NCI-H82 treated with DMSO at 0.1 percent for 48 hours (cell line): ENCODE measurements around the gene PPFIBP2.
"Not testable (repeated sequence)": the region's sequence is repeated elsewhere in the genome, so short reads cannot be mapped to it uniquely, and the experiment has no call there.

Experiments used
- DNase-seq: peaks from one replicate; lab custom pipeline; 2025; ENCODE audit not compliant: unreplicated experiment; lab: John Stamatoyannopoulos, UW

Gene PPFIBP2

DNA sequence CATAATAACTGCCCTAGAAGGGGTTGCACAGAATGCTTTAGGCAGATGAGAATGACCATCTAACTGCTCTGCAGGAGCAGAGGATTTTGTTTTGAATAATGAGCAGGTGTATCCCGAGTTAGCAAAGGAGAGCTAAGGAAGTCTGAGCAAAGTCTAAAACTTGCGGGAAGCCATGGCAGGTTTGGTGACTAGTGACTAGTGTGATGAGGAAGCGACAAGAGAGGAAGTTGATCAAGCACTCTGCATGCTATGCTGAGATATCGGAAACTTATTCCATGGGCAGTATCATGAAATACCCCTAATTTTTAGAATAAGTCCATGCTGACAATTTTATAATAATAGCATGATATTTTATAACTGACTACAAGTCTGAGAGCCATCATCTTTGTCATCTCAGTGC lies 15.6 kb upstream of the PPFIBP2 start:
- no peak for DNase-seq

DNA sequence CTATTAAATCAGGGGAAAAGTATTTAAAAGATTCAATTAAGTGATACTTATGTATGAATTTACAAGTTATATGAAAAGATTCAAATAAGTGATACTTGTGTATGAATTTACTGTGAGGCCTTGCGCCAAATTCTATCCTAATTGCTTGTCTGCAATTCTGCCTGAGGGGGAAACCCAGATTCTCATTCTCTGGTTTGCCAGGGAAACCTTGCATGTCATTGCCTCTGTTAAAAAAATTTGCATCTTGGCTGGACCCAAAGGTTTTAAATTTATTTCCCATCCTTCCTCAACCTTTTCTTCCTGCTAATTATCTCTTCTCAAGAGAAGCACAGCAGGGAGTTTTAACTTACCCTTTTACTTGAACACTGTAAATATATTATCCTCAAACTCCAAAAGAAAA lies 14.7 kb upstream of the PPFIBP2 start:
- no peak for DNase-seq

DNA sequence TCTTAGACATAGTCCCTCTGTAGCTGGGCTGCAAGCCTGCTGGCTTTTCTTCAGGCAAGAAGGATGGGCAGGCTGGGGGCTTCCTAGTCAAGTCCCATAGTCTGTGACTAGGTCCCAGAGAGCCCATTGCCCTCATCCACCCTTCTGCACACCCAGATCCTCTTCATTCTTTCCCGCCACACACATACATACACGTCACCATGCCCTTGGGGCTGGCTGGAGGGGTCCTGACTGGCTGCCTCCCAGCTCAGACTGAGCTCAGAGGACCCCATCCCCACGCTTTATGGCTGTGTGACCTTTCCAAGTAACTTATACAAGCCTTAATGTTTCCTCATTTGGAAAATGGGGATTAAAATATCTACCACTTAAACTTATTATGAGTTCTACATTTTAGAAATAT lies 13.5 kb upstream of the PPFIBP2 start:
- DNase-seq = no peak

DNA sequence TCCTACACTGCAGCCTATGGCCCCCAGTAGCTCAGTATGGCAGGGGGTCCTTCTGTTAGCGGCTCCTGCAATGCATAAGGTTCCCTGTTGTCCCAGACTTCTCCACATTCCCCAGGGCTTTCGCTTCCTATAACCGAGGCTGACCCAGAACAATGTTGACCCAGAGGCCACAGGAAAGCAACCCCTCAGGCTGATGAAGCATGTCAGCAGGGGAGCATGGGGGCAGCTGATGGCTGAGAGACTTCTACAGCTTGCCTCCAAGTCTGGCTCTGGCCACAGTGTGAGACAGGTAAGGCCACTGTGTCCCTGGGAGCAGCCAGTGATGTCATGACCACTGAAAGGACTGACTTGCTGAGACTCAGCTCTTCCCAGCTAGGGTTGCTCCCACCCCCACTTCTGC lies 12.5 kb upstream of the PPFIBP2 start:
- DNase-seq = no peak

DNA sequence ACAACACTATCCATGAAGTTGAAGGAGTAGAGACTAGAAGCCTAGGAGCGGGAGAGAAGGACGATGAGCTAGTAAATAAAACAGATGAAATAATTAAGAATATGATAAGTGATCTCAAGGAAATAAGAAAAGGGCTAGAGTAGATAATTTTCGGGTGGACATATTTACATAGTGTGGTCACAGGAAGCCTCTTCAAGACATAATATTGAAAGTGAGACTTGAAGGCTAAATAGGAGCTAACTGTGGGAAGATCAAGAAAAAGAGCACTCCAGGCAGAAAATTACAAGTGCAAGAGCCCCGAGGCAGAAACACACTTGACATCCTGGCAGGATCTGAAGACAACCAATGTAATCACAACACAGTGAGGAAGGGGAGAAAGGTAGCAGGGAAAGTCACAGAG lies 11.9 kb upstream of the PPFIBP2 start:
- DNase-seq = no peak

DNA sequence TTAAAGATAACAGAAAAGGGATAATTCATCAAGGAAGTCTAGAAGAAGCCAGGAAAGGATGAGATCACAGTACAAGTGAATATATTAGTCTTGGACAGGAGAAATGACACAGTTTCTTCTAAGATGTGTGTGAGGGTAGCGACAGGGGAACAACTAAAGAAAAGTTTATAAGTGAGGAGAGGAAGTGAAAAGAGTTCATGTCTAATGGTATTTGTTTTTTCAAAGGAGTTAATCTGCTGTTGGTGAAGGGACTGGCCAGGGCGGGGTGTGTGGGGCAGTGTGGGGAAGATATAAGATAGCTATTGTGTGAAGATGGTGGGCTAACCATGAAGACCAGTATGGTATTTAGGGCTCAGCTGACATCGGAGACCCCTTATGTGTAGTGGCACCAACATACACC lies 7.6 kb upstream of the PPFIBP2 start:
- DNase-seq = no peak

DNA sequence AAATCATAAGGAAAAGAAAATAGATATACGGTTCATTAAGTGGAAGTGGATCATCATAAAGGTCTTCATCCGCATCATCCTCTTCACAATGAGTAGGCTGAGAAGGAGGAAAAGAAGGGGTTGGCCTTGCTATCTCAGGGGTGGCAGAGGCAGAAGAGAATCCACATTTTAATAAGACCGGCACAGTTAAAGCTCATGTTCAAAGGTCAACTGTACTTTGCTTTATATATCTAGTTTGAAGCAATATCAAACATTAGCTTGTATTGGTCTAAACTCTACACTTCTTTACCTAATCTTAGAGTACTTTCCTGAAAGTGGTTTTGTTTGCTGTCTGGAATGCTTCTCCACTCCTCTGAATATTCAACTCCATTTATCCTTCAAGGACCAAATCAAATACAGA lies 5.7 kb upstream of the PPFIBP2 start:
- no peak for DNase-seq

DNA sequence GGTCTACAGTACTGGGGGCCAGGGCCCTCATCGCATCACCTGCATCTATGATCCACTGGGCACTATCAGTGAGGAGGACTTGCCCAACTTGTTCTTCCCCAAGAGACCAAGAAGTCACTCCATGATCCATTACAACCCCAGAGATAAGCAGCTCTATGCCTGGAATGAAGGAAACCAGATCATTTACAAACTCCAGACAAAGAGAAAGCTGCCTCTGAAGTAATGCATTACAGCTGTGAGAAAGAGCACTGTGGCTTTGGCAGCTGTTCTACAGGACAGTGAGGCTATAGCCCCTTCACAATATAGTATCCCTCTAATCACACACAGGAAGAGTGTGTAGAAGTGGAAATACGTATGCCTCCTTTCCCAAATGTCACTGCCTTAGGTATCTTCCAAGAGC lies 3.8 kb upstream of the PPFIBP2 start:
- DNase-seq = no peak

DNA sequence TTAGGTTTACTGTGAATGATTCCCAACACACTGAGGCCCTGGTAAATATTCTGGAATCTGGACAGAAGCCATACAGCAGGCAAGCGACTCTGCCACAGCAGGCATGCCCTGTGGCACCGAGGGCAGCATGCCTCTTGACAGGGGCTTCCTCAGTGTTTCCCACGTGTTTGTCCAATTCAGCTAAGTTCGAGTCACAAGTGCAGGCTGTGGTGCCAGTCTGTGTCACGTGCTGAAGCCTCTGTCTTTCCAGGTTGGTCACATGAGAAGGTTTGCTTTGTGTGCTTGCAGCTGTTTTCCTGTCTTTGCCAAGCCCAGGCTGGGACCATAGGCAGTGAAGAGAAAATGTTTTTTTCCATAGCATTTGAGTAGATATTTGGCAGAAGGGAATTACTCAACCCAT lies 2.4 kb upstream of the PPFIBP2 start:
- no peak for DNase-seq

DNA sequence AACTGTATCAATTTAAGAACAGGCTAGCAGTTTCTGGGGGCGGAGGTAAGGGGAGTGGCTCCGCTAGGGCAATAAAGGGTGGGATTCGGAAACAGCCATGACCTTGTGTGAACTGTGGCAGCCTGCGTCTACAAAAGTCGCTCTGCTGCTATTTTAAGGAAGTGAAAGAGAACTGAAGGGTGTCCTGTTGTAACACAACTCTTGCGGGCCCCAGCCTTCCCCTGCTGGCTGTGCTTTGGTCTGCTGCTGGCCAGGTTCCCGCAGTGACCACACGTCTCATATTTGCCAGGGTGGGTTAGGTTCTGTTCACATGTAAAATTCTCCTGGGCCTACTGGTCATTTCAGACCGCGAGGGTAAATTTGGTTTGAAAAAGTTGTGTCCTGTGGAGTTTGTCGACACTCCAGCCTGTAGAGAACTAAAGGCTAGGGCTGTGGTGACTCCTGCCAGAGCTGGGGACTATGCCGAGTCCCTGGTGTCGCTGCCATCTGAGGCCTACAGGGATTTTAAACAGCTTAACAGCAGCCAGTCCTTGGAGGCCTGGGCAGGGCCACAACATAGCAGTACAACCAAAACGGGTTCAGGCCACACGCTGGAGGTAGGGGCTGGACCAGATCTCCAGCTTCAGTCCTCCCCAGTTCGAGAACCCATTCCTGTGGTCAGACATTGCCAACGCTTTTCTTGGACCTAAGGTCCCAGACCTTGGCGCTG lies 1.1 kb upstream of the PPFIBP2 start:
- DNase-seq = peak; percentile 27

DNA sequence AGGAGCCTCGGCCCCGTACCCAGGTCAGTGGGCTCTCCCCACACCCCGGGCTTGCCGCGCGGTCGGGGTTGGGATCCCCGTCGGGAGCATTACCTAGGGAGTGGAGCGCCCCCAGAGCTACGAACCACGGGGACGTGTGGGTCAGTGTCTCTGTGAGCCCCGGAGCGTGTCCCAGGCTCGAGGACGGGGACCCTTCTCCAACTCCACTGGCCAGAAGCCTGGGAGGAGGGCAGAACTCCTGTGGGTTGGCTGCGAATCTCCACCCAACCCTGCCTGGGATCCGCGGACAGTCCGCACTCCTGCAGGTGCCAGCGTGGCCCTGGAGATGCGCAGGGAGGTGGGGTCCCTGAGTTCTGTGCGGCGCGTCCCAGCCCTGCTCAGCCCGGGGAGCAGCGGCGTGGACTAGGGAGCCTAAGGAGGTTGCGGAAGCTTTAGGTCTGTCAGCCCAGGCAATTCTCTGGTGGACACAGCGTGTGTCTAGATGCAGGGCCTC lies 346 bp downstream of the PPFIBP2 start:
- DNase-seq = no peak

DNA sequence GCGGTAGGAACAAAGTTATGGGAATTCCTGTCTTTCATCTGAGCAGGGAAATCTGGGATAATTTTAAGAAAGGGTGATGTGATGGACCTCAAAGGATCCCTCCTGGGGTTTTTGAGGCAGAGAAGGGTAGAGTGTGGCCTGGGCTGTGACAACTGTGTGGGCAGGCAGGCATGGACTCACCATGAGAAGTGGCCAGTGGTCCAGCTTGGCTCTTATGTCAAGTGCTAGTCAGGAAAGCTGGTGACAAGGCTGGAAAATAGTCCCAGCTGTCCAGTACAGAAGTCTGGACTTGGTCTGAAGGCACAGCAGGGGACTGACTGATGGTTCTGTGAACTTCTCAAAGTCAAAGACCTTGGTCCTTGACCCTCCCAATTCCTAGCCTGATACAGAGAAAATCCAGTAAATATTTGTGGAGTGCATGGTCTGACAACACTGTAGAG lies 1.7 kb downstream of the PPFIBP2 start:
- DNase-seq = no peak

DNA sequence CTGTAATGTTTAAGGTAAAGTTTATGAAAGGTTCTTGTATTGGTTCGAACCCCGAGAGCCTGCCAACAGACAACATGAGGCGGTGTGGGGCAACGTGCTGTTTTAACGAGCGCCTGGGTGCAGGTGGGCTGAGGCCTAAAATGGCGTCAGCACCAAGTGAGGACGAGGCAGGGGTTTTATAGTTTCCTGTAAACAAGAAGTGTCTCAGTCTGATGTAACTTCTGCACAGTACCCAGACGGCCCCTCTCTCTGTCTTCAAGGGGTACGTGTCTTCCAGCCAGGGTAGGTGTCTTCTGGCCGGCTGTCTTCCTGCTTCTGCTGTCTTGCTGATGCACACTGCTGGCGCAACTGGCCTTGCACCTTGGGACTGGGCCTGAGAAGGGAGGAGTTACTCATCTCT lies 2.7 kb downstream of the PPFIBP2 start:
- DNase-seq = no peak

DNA sequence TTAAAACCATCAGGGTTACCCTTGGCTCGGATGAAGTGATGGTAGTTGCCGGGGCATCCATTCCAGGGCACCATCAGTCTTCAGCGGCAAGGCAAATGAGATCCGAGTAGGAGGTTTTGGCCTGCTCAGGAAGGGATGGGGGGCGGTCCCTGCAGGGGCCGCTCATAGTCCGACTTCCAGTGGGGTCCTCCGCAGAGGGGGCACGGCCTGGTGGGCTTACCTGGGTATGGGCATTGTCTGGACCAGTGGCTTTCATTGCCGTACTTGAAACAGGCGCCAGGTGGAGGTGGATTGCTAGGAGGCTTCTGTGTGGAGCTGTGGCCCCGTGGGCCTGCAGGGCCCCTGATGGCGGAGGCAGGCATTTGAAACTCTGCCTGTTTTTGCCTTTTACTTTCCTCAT lies 3.9 kb downstream of the PPFIBP2 start:
- DNase-seq = not testable (repeated sequence)

DNA sequence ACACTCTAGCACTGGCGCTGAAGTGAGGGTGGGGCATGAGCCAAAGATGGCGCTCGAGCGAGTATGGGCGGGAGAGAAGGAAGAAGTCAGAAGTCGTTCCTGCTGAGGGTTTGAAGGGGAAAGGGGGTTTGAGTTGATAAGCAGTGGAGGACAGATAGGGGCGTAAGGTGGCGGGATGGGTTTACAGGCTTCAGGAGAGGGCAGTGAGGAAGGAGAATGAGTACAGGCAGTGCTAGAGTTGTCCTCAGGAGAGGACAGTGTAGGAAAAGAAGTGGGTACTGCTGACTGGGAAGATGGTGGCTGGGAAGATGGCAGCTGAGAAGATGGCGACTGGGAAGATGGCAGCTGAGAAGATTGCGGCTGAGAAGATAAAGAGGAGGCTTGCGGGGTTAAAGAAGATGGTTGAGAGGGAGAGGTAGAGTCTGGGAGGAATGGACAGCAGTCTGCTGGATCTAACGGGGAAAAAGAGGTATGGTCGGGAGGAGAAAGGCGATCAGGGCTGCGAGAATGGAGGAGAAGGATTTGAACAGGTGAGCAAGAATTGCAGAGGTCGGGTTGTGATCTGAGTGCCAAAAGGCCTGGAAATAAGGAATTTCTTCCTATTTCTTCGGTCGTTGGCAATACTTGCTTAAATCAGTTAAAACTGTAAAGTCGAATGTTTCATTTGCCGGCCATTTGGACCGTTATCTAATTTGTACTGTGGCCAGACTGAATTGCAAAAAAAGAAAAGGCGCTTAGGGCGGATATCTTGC lies 5.2 kb downstream of the PPFIBP2 start:
- no peak for DNase-seq

DNA sequence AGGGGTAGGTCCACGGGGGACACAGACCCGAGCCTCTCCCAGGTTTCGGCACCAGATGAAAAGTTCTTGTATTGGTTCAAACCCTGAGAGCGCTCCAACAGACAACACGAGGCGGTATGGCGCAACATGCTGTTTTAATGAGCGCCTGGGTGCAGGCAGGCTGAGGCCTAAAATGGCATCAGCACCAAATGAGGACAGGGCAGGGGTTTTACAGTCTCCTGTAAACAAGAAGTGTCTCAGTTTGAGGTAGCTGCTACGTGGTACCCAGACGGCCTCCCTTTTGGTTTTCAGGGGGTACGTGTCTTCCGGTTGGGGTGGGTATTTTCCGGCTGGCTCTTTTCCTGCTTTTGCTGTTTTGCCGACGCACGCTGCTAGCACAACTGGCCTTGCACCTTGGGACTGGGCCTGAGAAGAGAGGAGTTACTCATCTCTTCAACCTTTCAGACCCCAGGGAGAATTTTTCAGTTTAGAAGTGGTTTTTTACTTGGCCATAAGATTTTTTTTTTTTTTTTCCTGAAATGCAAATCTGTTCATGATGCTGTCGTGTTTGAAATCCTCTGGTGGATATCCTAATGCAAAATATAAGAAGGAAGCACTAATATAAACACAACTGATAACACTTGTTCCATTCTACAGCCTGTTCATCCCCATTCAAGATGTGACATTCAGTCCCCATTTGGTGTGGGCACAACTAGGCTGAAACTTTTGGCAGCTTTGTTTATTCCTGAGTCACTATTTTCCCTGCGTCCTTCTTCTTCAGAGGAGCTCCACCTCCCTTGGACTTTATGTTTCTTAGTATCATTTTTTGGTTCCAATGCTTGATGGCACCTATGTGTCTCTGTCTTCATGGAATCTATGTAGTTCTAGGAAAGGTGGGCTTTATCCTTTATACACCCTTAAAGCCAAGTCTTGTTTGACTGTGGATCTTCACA lies 6.5 kb downstream of the PPFIBP2 start:
- DNase-seq = no peak

DNA sequence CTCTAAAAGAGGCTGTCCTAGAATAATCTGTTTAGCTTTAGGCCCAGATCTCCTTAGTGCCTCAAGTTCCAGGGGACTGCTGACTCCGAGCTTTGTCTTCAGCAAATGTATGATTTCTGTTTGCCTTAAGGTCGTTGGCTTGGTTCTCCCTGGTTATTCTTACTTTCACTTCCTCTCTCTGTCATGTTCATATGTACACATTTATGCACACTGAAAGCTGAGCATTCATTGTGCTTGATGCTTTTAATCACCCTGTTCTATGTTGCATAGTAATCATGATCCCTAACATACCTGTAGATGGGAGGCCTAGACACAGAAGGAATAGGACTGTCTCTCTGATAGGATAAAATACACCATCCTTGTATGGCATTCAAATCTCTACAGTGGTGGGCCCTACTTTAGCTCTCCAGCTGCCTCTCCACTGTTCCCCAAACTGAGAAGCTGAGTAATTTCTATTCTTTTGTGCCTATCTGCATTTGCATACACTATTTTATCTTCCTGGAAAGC lies 7.2 kb downstream of the PPFIBP2 start:
- DNase-seq = peak; percentile 22

DNA sequence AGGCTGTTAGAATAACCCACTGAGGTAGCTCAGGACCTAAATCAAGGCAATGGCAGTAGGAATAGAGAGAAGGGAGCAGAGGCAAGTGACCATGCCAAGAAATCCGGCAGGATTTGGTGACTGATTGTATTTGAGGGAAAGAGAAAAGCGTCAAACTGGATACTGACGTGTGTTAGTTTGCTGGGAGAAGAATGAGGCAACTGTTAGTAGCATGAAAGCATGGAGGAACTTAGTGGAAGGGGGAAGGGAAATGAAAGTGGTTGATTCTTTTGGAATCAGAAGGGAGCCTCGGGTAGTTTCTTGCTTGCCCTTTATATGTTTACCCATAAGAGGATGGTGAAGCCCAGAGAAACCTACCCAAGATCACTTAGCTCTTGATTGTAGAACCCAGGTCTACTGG lies 8.3 kb downstream of the PPFIBP2 start:
- DNase-seq = no peak

DNA sequence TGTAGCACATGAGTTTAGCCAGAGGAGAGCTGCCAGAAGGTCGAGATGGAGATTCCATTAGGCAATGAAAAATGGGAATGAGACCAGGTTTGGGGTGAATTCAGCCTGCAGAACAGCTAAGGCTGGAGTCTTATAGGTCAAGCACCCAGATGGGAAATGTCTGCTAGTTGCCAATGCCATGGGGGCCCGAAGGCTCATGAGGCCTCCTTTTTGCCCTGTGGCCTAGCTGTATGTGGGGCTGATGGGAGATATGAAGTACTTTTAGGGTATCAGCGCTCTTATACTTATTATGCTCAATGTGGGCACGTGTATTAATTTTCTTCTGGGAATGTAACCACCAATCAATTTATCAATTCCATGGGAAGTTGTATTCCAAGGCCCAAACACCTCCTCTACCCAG lies 8.7 kb downstream of the PPFIBP2 start:
- DNase-seq = no peak

DNA sequence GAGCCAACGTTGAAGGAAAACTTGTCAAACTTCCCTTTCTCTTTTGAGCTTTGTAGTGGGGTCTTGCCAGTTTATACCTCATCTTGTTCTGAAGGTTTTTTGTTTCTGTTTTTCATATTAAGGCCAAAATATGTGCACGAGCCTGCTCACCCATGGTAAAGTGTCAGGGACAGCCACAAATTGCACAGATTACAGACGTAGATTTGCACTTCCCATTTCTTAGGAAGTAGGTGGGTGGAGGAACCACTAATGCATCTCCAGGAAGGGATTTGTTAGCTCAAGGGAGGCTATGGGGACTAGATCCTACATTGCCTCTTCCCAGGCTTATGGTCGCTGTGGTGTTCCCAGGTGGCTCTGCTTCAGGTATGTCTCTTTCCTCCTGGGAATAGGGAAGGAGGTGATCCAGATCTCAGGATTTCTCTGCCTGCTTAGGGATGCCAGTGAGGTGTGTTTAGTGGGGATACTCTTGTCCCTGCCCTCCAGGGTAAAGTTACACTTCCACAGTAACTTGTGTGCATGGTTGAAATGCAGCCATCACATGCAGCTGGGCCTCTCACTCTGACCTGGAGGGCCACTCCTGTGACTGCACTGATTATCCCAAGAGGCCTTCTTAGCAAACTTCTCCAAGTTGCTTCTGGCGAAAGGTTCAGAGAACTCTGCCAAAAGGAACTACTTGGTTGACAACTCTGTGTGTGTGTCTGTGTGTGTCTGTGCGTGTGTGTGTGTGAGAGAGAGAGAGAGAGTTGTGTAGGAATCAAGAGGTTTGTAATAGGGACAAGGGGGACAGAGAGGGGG lies 9.8 kb downstream of the PPFIBP2 start:
- no peak for DNase-seq
